OCI-LY3 (cell line): ENCODE data around the gene MEMO1.

Experiments used
- EZH2phosphoT487 ChIP-seq: fragments of 200-600 bp; shearing (Covaris generic); IDR thresholded peaks from 2 replicates; pipeline ENCODE4 v1.6.1; 2018; ENCODE audit warnings: antibody characterized with exemption, mixed run types, low read depth
- TF ChIP-seq, protein P1 (sequence below): fragments of 200-600, 300-600 bp; sonication (generic); IDR thresholded peaks from 2 replicates; pipeline ENCODE4 v1.5.1; 2014; ENCODE audit warnings: antibody characterized with exemption, low read length, low read depth

DNA sequence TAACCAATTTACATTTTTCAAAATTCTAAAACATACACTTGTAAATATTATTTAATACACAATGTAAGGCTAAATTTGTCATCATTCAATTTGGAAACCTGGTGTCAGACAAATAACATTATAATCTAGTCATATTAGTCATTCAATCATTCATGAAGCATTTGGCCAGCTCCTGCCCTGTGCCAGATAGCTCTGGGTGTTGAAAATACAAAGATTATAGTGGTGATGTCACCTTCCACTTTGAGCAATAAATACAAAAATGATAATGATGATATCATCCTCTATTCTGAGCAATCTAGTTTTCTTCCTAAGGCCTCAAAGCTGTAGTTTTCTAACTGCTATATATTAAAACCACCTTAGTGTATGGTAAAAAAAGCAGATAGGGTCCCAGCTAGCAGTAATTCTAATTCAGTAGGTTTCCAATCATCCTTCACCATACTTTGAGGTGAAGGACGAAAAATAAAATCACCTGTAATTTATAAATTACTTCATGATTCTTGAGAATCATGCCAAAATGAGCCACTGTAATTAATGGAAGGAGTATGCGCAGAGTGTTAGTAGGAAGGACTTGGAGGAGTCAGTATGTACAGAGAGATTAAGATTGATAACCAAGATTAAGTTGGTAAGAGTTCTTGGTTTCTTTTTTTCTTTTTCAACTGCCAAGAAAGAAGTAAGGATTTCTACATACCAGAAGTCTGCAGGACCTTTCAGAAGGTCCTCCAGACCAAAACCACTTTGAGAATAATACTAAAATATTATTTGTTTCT is 23.2 kb downstream of the MEMO1 start:
- TF ChIP-seq, protein P1, sequence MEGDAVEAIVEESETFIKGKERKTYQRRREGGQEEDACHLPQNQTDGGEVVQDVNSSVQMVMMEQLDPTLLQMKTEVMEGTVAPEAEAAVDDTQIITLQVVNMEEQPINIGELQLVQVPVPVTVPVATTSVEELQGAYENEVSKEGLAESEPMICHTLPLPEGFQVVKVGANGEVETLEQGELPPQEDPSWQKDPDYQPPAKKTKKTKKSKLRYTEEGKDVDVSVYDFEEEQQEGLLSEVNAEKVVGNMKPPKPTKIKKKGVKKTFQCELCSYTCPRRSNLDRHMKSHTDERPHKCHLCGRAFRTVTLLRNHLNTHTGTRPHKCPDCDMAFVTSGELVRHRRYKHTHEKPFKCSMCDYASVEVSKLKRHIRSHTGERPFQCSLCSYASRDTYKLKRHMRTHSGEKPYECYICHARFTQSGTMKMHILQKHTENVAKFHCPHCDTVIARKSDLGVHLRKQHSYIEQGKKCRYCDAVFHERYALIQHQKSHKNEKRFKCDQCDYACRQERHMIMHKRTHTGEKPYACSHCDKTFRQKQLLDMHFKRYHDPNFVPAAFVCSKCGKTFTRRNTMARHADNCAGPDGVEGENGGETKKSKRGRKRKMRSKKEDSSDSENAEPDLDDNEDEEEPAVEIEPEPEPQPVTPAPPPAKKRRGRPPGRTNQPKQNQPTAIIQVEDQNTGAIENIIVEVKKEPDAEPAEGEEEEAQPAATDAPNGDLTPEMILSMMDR = no peak
- no peak for TF ChIP-seq EZH2phosphoT487
